Stimulated activated memory B cell treated with anti-CD40 and anti-IgM and Interleukin-4, amounts not matched to agents 10 μg/mL and 1 μg/mL and 100 μg/mL, for 72 hours (primary cell): ENCODE data around the gene TMEM258.

Experiments used
- ATAC-seq: fragments of 150-1000 bp; cut with Tn5 transposase; 2 replicates; pipeline ENCODE4 v1.10.0; 2021
- H3K27ac Mint-ChIP-seq: one replicate; pipeline ENCODE4 v1.8.0; 2022; ENCODE audit warnings: mild to moderate bottlenecking, mixed read lengths
- H3K27me3 Mint-ChIP-seq: one replicate; pipeline ENCODE4 v1.8.0; 2022; ENCODE audit warnings: mixed read lengths
- H3K36me3 Mint-ChIP-seq: one replicate; pipeline ENCODE4 v1.8.0; 2022; ENCODE audit warnings: mixed read lengths
- H3K4me1 Mint-ChIP-seq: one replicate; pipeline ENCODE4 v1.8.0; 2022; ENCODE audit warnings: mixed read lengths
- H3K4me3 Mint-ChIP-seq: one replicate; pipeline ENCODE4 v1.8.0; 2022; ENCODE audit warnings: mild to moderate bottlenecking, moderate library complexity, mixed read lengths
- H3K9me3 Mint-ChIP-seq: one replicate; pipeline ENCODE4 v1.8.0; 2022; ENCODE audit warnings: mixed read lengths

The TMEM258 gene

GRCh38 chr11:61792310-61793082 is at the start of gene TMEM258, which contains the start of gene FEN1:
Gene TMEM258 (minus strand): TSS chr11:61792599. CDS start chr11:61792558, 41 bp downstream.
Gene FEN1 (plus strand): TSS chr11:61792911. CDS start chr11:61795362, 2,451 bp downstream.
- Mint-ChIP-seq H3K27me3 (no peaks in the 10 kb centered on the region), H3K27ac (peak within 1 kb of the TSS; percentile 99), H3K36me3 (peaks cover 35% of the 10 kb centered on the region), H3K4me3 (peak within 1 kb of the TSS; percentile 88), H3K9me3 (no peaks in the 10 kb centered on the region), H3K4me1 (peaks cover 22% of the 10 kb centered on the region)
- ATAC-seq = peak; percentile 97

DNA sequence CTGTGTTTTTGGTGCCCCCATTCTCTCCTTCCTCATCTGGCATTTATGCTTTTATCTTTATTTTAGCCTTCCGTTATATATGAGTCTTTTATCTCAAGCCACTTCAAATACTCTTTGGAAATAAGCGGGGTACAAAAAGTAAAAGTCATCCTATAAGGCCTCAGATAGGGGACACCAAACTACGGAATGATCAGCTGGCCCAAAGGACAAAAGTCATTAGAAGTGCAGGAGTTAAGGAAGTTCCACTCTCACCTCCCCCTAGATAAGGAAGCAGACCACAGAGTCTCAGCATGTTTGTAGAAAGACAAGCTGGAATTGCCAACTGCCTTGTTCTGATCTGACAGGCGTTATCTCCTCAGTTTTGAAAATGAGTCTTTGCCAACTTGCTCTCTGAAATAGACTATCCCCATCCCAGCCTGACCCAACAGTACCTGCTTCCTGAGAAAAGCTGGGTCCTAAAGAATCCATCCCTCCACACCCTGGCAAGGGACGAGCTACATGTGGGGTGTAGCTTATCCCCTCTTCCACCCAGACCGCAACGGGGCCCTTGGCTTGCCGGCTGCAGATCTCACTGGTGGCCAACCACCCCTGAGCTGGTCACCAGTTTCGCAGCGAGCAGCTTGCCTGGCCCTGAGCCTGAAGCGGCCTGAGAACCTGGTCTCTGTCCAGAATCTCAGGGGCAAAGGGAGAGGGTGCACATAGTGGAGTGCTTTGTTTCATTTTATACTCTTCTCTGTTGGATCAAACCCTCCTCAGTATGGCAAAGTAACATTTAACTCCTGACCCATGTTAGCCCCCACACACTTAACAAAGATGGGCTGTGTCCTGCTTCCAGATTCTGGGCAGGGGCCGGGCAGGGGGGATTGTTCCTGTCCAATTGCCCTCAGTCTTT is 49.5 kb upstream of the TMEM258 start:
- Mint-ChIP-seq H3K9me3 (no peaks in the 10 kb centered on the region), H3K27me3 (peaks cover 19% of the 10 kb centered on the region), H3K27ac (no peak overlapping the region), H3K4me1 (no peaks in the 10 kb centered on the region), H3K36me3 (peaks cover 48% of the 10 kb centered on the region), H3K4me3 (no peak overlapping the region)
- ATAC-seq = no peak

DNA sequence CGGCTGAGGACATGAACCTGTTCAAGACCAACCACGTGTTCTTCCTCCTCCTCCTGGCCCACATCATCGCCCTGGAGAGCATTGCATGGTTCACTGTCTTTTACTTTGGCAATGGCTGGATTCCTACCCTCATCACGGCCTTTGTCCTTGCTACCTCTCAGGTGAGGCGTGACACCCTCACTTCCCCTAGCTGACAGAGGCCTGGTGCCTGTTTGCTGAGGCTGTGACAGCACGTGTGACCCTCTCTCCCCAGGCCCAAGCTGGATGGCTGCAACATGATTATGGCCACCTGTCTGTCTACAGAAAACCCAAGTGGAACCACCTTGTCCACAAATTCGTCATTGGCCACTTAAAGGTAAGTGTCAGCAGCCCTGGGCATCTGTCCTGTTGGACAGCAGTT is 48.0 kb upstream of the TMEM258 start:
- no peak overlapping the region for H3K27ac Mint-ChIP-seq
- H3K36me3 Mint-ChIP-seq = peaks cover 37% of the 10 kb centered on the region
- ATAC-seq = no peak
- peaks cover 17% of the 10 kb centered on the region for H3K27me3 Mint-ChIP-seq
- no peaks in the 10 kb centered on the region for H3K9me3 Mint-ChIP-seq
- no peaks in the 10 kb centered on the region for H3K4me1 Mint-ChIP-seq
- no peak overlapping the region for H3K4me3 Mint-ChIP-seq

DNA sequence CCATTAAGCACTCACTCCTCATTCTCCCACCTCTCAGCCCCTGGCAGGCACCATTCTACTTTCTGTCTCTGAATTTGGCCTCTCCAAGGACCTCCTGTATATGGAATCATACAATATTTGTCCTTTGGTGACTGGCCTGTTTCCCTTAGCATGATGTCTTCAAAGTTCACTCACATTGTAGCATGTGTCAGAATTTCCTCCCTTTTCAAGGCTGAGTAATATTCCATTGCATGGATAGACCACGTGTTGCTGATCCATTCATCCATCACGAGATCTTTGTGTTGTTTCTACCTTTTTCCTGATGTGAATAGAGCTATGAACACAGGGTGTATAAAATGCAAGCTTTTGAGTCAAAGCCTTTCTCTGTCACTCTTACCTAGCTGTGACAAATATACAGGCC is 47.3 kb upstream of the TMEM258 start:
- no peak for ATAC-seq
- Mint-ChIP-seq H3K27ac (no peak overlapping the region), H3K36me3 (peaks cover 31% of the 10 kb centered on the region), H3K27me3 (peaks cover 11% of the 10 kb centered on the region), H3K9me3 (no peaks in the 10 kb centered on the region), H3K4me3 (no peak overlapping the region), H3K4me1 (peaks cover 5% of the 10 kb centered on the region)

- peaks cover 34% of the 10 kb centered on the region for H3K36me3 Mint-ChIP-seq
- H3K27ac Mint-ChIP-seq = no peak overlapping the region
- no peak for ATAC-seq
- peaks cover 12% of the 10 kb centered on the region for H3K4me1 Mint-ChIP-seq
- no peaks in the 10 kb centered on the region for H3K9me3 Mint-ChIP-seq
- no peak overlapping the region for H3K4me3 Mint-ChIP-seq
- peaks cover 11% of the 10 kb centered on the region for H3K27me3 Mint-ChIP-seq
These were observed 46.5 kb upstream of the TMEM258 start for GRCh38 chr11:61838921-61839320.

DNA sequence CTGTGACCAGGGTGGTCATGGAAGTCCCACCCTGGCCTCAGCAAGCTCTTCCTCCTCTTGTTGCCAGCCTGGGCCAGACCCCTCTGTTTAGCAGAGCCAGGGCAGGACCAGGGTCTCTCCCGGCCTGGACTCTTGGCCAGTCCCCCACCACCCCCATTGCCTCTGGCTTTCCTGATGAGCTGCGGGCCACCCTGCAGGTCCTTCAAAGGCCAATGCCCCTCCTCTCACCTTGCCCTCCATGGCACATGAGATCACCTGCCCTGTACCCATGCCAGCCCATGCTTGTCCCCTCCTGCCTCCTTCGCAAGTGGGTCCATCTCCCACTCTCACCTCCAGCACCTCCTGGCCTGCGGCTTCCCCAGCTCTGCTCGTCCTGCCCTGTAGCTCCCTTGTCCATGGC is 46.1 kb upstream of the TMEM258 start:
- Mint-ChIP-seq H3K36me3 (peaks cover 38% of the 10 kb centered on the region), H3K4me3 (no peak overlapping the region)

DNA sequence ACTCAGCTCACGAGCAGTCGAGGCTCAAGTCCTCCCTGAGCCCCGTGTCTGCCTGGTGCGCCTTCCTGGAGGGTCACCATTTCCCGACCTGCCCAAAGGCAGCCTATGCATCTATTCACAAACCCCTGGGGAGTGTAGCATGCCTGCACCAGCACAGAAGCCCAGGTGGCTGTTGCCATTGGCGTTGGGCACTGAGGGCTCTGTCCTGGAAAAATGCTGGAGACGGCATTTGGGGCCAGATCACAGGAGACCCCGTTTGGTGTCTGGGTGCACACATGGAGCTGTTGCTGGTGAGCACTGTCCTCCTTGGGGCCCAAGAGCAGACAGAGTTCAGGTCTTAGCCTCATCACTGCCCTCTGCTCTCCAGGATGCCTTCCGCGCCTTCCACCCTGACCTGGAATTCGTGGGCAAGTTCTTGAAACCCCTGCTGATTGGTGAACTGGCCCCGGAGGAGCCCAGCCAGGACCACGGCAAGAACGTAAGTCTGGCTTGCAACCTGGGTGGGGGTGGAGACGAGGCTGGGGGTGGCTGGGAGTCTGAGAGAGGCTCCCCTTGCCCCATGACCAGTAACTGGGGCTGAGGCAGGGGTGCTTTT is 45.1 kb upstream of the TMEM258 start:
- Mint-ChIP-seq H3K4me1 (peaks cover 23% of the 10 kb centered on the region), H3K9me3 (no peaks in the 10 kb centered on the region), H3K27me3 (peaks cover 11% of the 10 kb centered on the region), H3K27ac (no peak overlapping the region), H3K4me3 (no peak overlapping the region), H3K36me3 (peaks cover 48% of the 10 kb centered on the region)
- no peak for ATAC-seq

More for the DNA sequence above, 46.1 kb upstream of the TMEM258 start:
- Mint-ChIP-seq H3K27me3 (peaks cover 11% of the 10 kb centered on the region), H3K9me3 (no peaks in the 10 kb centered on the region), H3K27ac (no peak overlapping the region), H3K4me1 (peaks cover 16% of the 10 kb centered on the region)
- ATAC-seq = no peak

GRCh38 chr11:61836193-61836592 is 43.8 kb upstream of the TMEM258 start:
- Mint-ChIP-seq H3K9me3 (no peaks in the 10 kb centered on the region), H3K27ac (no peak overlapping the region), H3K4me1 (peaks cover 25% of the 10 kb centered on the region), H3K4me3 (no peak overlapping the region), H3K27me3 (peaks cover 11% of the 10 kb centered on the region), H3K36me3 (peaks cover 42% of the 10 kb centered on the region)
- ATAC-seq = no peak

GRCh38 chr11:61834278-61835048 is 42.1 kb upstream of the TMEM258 start:
- ATAC-seq = peak; percentile 93
- H3K27me3 Mint-ChIP-seq = peaks cover 26% of the 10 kb centered on the region
- H3K9me3 Mint-ChIP-seq = no peaks in the 10 kb centered on the region
- peak overlapping the region; percentile 64 for H3K27ac Mint-ChIP-seq
- peak overlapping the region; percentile 25 for H3K4me3 Mint-ChIP-seq
- H3K36me3 Mint-ChIP-seq = peaks cover 29% of the 10 kb centered on the region
- peaks cover 38% of the 10 kb centered on the region for H3K4me1 Mint-ChIP-seq

- Mint-ChIP-seq H3K4me3 (no peak overlapping the region), H3K4me1 (peaks cover 42% of the 10 kb centered on the region), H3K9me3 (no peaks in the 10 kb centered on the region), H3K27ac (peak overlapping the region; percentile 64), H3K27me3 (peaks cover 26% of the 10 kb centered on the region), H3K36me3 (peaks cover 24% of the 10 kb centered on the region)
- ATAC-seq = no peak
These were observed 41.5 kb upstream of the TMEM258 start for GRCh38 chr11:61833926-61834277.

GRCh38 chr11:61833471-61833870 is 41.1 kb upstream of the TMEM258 start:
- Mint-ChIP-seq H3K36me3 (peaks cover 19% of the 10 kb centered on the region), H3K27me3 (peaks cover 26% of the 10 kb centered on the region), H3K9me3 (no peaks in the 10 kb centered on the region), H3K4me3 (no peak overlapping the region), H3K27ac (peak overlapping the region; percentile 64), H3K4me1 (peaks cover 46% of the 10 kb centered on the region)
- ATAC-seq = no peak

- Mint-ChIP-seq H3K9me3 (no peaks in the 10 kb centered on the region), H3K27me3 (peaks cover 30% of the 10 kb centered on the region), H3K4me1 (peaks cover 53% of the 10 kb centered on the region), H3K36me3 (peaks cover 18% of the 10 kb centered on the region), H3K27ac (peak overlapping the region; percentile 64), H3K4me3 (no peak overlapping the region)
- no peak for ATAC-seq
These were observed 40.4 kb upstream of the TMEM258 start for GRCh38 chr11:61832754-61833153.

DNA sequence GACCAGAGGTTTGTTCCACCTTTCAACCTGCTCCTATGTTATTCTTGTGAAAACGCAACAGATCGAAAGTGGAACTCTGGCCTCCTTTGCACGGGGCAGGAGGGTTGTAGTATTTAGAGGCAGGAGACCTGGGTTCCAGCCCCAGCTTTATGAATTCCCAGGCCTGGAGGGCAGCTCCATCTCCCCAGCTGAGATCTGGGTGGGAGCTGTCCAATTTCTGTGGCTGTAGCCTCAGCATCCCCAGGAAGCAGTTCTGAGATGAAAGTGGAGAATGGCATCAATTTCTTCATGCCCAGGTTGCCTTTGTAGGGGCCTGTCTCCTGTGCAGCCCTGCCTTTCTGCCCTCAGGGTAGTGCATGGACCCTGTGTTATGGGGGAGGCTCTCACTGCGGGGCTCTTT is 39.8 kb upstream of the TMEM258 start:
- Mint-ChIP-seq H3K4me1 (peaks cover 55% of the 10 kb centered on the region), H3K36me3 (peaks cover 18% of the 10 kb centered on the region), H3K4me3 (no peak overlapping the region), H3K27ac (no peak overlapping the region), H3K27me3 (peaks cover 33% of the 10 kb centered on the region), H3K9me3 (no peaks in the 10 kb centered on the region)
- no peak for ATAC-seq

DNA sequence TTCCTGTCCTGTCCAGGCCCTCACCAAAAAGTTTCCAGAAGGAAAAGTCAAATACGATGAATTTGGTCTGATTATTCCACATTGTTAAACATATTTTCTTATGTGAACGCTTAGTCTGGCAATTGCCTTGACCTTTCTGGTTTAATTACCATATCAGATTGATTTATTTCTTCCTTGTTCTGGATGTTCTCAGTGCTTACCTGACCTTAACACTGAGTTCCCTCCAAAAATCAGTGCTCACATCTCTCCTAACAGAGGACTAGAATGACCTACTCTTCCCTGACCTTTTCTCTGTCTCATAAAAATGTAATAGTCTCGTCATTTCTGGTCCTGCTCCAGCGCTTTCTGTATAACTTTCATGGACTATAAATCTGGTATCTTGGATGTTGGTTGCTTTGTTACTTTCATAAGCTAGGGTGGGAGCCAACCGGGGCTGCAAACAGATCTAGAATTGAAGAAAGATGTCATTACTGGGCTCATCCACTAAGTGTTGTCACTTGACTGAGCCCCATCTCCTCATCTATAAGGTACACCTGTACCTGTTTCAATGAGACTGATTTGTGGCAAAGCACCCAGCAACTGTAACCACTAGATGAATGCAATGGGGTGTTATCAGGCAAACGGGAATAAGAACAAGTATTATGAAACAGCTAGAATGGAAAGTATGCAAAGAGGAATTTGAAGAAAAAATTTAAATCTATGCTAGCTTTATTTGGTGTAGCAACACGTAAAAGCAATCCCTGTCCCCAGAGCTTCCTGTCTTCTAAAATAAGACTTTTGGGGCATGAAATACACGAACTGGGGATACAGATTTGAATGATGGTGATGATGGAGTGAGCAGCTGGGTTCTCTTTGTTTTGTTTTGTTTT is 38.1 kb upstream of the TMEM258 start:
- Mint-ChIP-seq H3K36me3 (peaks cover 18% of the 10 kb centered on the region), H3K4me3 (peak overlapping the region; percentile 18), H3K9me3 (no peaks in the 10 kb centered on the region), H3K27me3 (peaks cover 47% of the 10 kb centered on the region), H3K4me1 (peaks cover 64% of the 10 kb centered on the region), H3K27ac (no peak overlapping the region)
- no peak for ATAC-seq
